Tibial nerve (tissue), 4 donors: ENCODE measurements around the gene RPP14. TPM values are rescaled to one million over a fixed set of nuclear protein-coding genes. Genes with fewer than 3 reads are reported as not detected.

ENCODE experiments used
- DNase-seq, 2 donors: peaks; one replicate each; pipeline ENCODE4 v3.0.0-alpha.2; 2019; ENCODE audit warnings: low spot score in 2 of 2
- H3K27ac ChIP-seq, 4 donors: fragments of 200-600 bp; sonication (generic) in 3 of 4; one replicate each; pipeline ENCODE4 v1.5.1; 2017 to 2019; ENCODE audit warnings: mild to moderate bottlenecking in 1 of 4
- H3K27me3 ChIP-seq, 2 donors: fragments of 200-600 bp; sonication (generic) in 1 of 2; one replicate each; pipeline versions ENCODE4 v1.5.1 to v1.6.0; 2017 to 2019
- H3K36me3 ChIP-seq, 3 donors: fragments of 200-600 bp; sonication (generic); one replicate each; pipeline ENCODE4 v1.5.1; 2018 to 2019
- H3K4me1 ChIP-seq, 4 donors: fragments of 200-600 bp; sonication (generic) in 3 of 4; one replicate each; pipeline ENCODE4 v1.5.1; 2017 to 2019
- H3K4me3 ChIP-seq, 4 donors: fragments of 200-600 bp; sonication (generic) in 3 of 4; one replicate each; pipeline ENCODE4 v1.5.1; 2017 to 2019; ENCODE audit warnings: mild to moderate bottlenecking in 1 of 4, moderate library complexity in 1 of 4
- H3K9me3 ChIP-seq, 4 donors: fragments of 200-600 bp; sonication (generic) in 3 of 4; one replicate each; pipeline ENCODE4 v1.5.1; 2017 to 2019
- EP300 ChIP-seq, 2 donors: sonication (generic); formaldehyde crosslinking; IDR thresholded peaks; one replicate each; pipeline ENCODE4 v1.6.1; 2017; ENCODE audit warnings: antibody characterized with exemption in 2 of 2, mild to moderate bottlenecking in 1 of 2
- POLR2A ChIP-seq, 2 donors: fragments of 450-650 bp; IDR thresholded peaks; one replicate each; pipeline ENCODE4 v1.6.1; 2017; ENCODE audit warnings: antibody characterized with exemption in 2 of 2, mild to moderate bottlenecking in 2 of 2, moderate library complexity in 2 of 2
- WGBS, 2 donors: methylation state at CpG; one replicate each; pipeline ENCODE4 v1.1.5; 2018; 5-methylcytosine and 5-hydroxymethylcytosine counted together
- total RNA-seq, 4 donors: library from RNA; depleted of rRNA; stranded (reverse); fragments of >200 nt; gene quantifications; one replicate each; pipeline ENCODE4 v1.1.0, GENCODE V29; 2016
- TF ChIP-seq, protein P1 (sequence below), 5 experiments: fragments of 200-600 bp in 3 of 5; fragments of 450-650 bp in 2 of 5; sonication (generic) in 3 of 5; IDR thresholded peaks; one replicate each; pipeline ENCODE4 v1.5.1; 2016 to 2019; ENCODE audit warnings: antibody characterized with exemption in 5 of 5, mild to moderate bottlenecking in 3 of 5, moderate library complexity in 2 of 5

The RPP14 gene
- total RNA-seq, 4 donors from 2014 or later: 5.7 to 14.0 (median 8.6) TPM

DNA sequence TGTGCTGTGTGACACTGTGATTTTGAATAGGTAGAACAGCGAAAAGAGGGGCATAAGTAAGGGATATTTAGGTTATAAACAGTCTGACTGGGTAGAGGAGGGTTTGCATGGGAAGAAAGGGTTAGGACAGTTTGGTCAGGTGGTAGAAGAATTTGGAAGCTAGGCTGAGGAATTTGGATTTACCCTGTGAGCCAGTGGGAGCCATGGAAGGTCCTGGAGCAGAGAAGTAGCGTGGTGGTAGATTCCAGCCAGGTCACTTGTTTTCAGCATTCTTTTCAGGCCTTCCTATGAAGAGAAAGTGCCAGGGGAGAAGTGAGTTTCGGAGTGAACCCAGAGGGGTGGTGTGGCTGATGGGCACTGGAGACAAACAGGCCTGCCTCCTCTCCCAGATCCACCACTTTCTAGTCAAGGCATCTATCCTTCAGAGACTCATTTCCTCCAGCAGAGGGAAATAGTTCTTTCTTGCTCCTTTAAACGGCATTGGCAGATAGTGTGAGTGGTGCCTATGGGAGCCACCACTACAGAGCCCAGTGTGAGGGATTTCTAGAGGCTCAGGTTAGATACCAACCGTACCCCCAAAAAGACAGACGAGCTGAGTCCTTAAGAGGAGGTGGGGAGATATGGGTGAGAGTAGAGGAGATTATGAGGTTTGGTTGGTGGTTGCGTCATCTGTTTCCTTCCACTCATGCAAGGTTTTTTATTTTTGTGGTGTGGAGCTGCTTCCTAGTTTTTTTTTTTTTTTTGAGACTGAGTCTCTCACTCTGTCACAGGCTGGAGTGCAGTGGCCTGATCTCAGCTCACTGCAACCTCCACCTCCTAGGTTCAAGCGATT, 47.9 kb downstream of the RPP14 start:
- 80 to 83% methylated on average over 8 of the region's 8 CpGs for WGBS, 2 donors
- Histone ChIP-seq H3K27me3 (no peaks in the 10 kb centered on the region), H3K4me1 (peaks cover 0 to 30% (median 9%) of the 10 kb centered on the region in 4 donors), H3K4me3 (no peak overlapping the region), H3K27ac (peak overlapping the region in 1 of 4 donors; percentile 28), H3K9me3 (no peaks in the 10 kb centered on the region), H3K36me3 (no peaks in the 10 kb centered on the region)
- DNase-seq: no peak
- TF ChIP-seq EP300 (IDR thresholded peaks at IDR 0.05) (no peak), POLR2A (IDR thresholded peaks at IDR 0.05) (no peak)
- TF ChIP-seq, protein P1, sequence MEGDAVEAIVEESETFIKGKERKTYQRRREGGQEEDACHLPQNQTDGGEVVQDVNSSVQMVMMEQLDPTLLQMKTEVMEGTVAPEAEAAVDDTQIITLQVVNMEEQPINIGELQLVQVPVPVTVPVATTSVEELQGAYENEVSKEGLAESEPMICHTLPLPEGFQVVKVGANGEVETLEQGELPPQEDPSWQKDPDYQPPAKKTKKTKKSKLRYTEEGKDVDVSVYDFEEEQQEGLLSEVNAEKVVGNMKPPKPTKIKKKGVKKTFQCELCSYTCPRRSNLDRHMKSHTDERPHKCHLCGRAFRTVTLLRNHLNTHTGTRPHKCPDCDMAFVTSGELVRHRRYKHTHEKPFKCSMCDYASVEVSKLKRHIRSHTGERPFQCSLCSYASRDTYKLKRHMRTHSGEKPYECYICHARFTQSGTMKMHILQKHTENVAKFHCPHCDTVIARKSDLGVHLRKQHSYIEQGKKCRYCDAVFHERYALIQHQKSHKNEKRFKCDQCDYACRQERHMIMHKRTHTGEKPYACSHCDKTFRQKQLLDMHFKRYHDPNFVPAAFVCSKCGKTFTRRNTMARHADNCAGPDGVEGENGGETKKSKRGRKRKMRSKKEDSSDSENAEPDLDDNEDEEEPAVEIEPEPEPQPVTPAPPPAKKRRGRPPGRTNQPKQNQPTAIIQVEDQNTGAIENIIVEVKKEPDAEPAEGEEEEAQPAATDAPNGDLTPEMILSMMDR (IDR thresholded peaks at IDR 0.05): no peak

DNA sequence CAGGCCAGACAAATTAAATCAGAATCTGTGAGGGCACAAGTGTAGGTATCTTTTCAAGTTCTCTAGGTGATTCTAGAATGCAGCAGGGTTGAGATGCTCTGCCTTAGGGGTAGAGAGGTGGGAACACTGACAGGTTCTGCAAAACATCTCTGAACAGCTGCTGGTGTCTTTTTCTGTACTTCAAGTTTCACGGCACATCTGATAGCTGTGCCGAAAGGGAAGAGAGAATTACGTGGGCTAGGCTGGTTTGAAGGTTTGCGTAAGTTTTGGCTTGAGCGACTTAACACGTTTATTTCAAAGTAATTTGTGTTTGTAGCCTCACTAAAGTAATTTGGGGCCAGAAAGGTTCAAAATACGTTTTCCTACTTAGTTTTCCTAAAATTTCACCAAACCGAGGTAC, 49.1 kb downstream of the RPP14 start:
- DNase-seq: no peak
- peaks cover 0 to 27% (median 9%) of the 10 kb centered on the region in 4 donors for H3K4me1 ChIP-seq
- no peaks in the 10 kb centered on the region for H3K9me3 ChIP-seq
- 84 to 87% methylated on average over 8 of the region's 8 CpGs for WGBS, 2 donors
- TF ChIP-seq POLR2A (IDR thresholded peaks at IDR 0.05) (no peak), EP300 (IDR thresholded peaks at IDR 0.05) (no peak)
- TF ChIP-seq, protein P1 (IDR thresholded peaks at IDR 0.05): no peak
- no peaks in the 10 kb centered on the region for H3K36me3 ChIP-seq
- no peak overlapping the region for H3K27ac ChIP-seq
- no peaks in the 10 kb centered on the region for H3K27me3 ChIP-seq
- no peak overlapping the region for H3K4me3 ChIP-seq

DNA sequence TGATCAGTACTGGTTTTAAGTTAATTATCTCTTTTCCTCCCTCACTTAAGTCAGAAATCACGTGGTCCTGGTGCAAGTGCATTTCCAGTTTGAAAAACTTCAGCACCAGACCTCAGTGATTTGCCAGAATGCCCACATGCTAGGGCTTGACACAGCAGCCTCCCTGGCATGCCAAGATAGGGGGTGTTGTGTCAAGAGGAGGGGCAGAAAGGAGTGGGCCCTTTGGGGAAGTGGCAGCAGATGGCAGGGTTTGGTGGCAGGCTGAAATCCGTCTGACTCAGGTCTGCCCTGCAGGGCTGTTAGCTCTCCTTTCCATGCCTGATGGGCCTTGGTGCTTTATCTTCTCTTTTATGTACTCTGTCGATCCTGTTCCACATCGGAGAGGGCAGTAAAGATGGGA, 50.0 kb downstream of the RPP14 start:
- TF ChIP-seq EP300 (IDR thresholded peaks at IDR 0.05): no peak
- TF ChIP-seq, protein P1 (IDR thresholded peaks at IDR 0.05): no peak
- TF ChIP-seq POLR2A (IDR thresholded peaks at IDR 0.05): no peak
- Histone ChIP-seq H3K4me3 (no peak overlapping the region), H3K36me3 (no peaks in the 10 kb centered on the region), H3K27me3 (no peaks in the 10 kb centered on the region), H3K4me1 (peaks cover 0 to 19% (median 6%) of the 10 kb centered on the region in 4 donors), H3K9me3 (no peaks in the 10 kb centered on the region), H3K27ac (no peak overlapping the region)
- no peak for DNase-seq
- WGBS, 2 donors: 36 to 39% methylated on average over 4 of the region's 4 CpGs

DNA sequence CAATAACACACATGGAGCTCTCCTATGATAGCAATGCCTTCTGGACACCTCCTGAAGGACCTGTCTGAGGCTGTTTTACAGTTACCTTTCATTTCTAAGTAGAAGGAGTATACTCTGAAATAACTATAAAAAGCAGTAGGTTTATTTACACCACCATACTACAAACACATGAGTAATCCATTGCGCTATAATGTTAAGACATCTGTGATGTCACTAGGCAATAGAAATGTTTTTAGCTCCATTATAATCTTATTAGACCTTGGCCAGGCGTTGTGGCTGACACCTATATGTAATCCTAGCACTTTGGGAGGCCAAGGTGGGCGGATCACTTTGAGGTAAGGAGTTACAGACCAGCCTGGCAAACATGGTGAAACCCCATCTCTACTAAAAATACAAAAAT, 51.4 kb downstream of the RPP14 start:
- Histone ChIP-seq H3K4me1 (peaks cover 0 to 14% (median 4%) of the 10 kb centered on the region in 4 donors), H3K27me3 (no peaks in the 10 kb centered on the region), H3K9me3 (no peaks in the 10 kb centered on the region), H3K4me3 (no peak overlapping the region), H3K27ac (no peak overlapping the region), H3K36me3 (no peaks in the 10 kb centered on the region)
- WGBS, 2 donors: 92 to 94% methylated on average over 3 of the region's 3 CpGs
- TF ChIP-seq EP300 (IDR thresholded peaks at IDR 0.05) (no peak), POLR2A (IDR thresholded peaks at IDR 0.05) (no peak)
- TF ChIP-seq, protein P1 (IDR thresholded peaks at IDR 0.05): no peak
- no peak for DNase-seq

DNA sequence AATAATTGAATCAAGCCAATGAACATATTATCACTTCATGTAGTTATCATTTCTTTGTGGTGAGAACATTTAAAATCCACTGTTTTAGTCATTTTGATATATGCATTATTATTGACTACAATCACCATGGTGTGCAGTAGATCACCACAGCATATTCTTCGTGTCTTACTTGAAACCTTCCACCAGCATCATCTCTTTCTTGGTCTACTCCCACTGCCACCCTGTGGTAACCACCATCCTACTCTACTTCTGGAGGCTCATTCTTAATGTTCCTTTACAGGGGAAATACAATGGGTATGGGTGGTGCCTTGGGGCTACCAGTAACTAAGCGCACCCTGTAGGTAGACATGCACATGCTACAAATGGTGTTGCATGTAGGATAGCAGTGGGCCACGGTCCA, 52.0 kb downstream of the RPP14 start:
- Histone ChIP-seq H3K9me3 (no peaks in the 10 kb centered on the region), H3K27ac (no peak overlapping the region), H3K4me1 (peaks cover 0 to 12% (median 3%) of the 10 kb centered on the region in 4 donors), H3K36me3 (no peaks in the 10 kb centered on the region), H3K27me3 (no peaks in the 10 kb centered on the region), H3K4me3 (no peak overlapping the region)
- no peak for DNase-seq
- TF ChIP-seq POLR2A (IDR thresholded peaks at IDR 0.05) (no peak), EP300 (IDR thresholded peaks at IDR 0.05) (no peak)
- TF ChIP-seq, protein P1 (IDR thresholded peaks at IDR 0.05): no peak
- 93 to 97% methylated on average over 3 of the region's 3 CpGs for WGBS, 2 donors
